GM23248 (cell line): Measurements from ENCODE around the gene CAMSAP2.

ENCODE experiments used
- EZH2 ChIP-seq: fragments of 200-600 bp; sonication (generic); IDR thresholded peaks from 2 replicates; pipeline ENCODE4 v1.6.1; 2018; ENCODE audit warnings: antibody characterized with exemption, mild to moderate bottlenecking; ENCODE audit not compliant: insufficient read depth, poor library complexity, severe bottlenecking
- EZH2phosphoT487 ChIP-seq: fragments of 200-600 bp; sonication (generic); IDR thresholded peaks from 2 replicates; pipeline ENCODE4 v1.6.1; 2018; ENCODE audit warnings: antibody characterized with exemption, moderate library complexity, mild to moderate bottlenecking, low read depth; ENCODE audit not compliant: insufficient read depth

DNA sequence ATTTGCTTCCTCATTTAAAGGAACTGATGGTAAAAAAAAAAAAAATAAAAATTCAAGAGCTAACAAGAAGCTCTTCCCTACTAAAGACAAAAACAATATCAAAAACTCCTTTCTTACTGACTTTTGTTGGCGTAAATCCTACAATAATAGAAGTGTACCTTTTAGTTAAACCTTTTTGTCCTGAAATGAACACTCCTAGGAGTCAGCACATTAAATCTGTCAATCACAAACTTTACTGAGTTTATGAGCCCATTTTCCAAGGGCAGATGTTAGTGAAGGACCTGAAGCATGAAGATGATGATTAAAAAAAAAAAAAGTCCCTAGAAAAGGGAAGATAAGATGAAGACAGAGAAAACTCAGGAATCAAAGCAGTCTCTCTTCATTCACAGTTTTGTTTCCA lies 46.4 kb upstream of the CAMSAP2 start:
- TF ChIP-seq EZH2 (no peak), EZH2phosphoT487 (no peak)
